Retina (tissue), 1 donor: ENCODE results near the gene NAALADL2.

ENCODE experiments used
- DNase-seq: peaks from one replicate; pipeline ENCODE4 v3.0.0-alpha.2; 2016

Gene NAALADL2

GRCh38 chr3:175001091-175001490, 142.0 kb downstream of the NAALADL2 start:
- no peak for DNase-seq

- no peak for DNase-seq
These were observed 143.6 kb downstream of the NAALADL2 start for GRCh38 chr3:175002732-175003143.

- DNase-seq: no peak
These were observed 144.5 kb downstream of the NAALADL2 start for GRCh38 chr3:175003590-175003989.

GRCh38 chr3:175005193-175005592, 146.1 kb downstream of the NAALADL2 start:
- DNase-seq: no peak

- no peak for DNase-seq
These were observed 146.7 kb downstream of the NAALADL2 start for GRCh38 chr3:175005881-175006280.

GRCh38 chr3:175007306-175007705, 148.2 kb downstream of the NAALADL2 start:
- no peak for DNase-seq

GRCh38 chr3:175009295-175009694, 150.2 kb downstream of the NAALADL2 start:
- no peak for DNase-seq

- DNase-seq: no peak
These were observed 156.0 kb downstream of the NAALADL2 start for GRCh38 chr3:175015056-175015635.

GRCh38 chr3:175018946-175019727, 160.0 kb downstream of the NAALADL2 start:
- no peak for DNase-seq

GRCh38 chr3:175020101-175020500, 161.0 kb downstream of the NAALADL2 start:
- DNase-seq: no peak

GRCh38 chr3:175029828-175030227, 170.7 kb downstream of the NAALADL2 start:
- DNase-seq: no peak

- DNase-seq: no peak
These were observed 180.7 kb downstream of the NAALADL2 start for GRCh38 chr3:175039875-175040274.

GRCh38 chr3:175041369-175041768, 182.2 kb downstream of the NAALADL2 start:
- DNase-seq: no peak

GRCh38 chr3:175046601-175047000, 187.5 kb downstream of the NAALADL2 start:
- DNase-seq: no peak

- no peak for DNase-seq
These were observed 188.7 kb downstream of the NAALADL2 start for GRCh38 chr3:175047786-175048185.

- DNase-seq: peak; percentile 4
These were observed 198.3 kb downstream of the NAALADL2 start for GRCh38 chr3:175057401-175057800.

- no peak for DNase-seq
These were observed 200.7 kb downstream of the NAALADL2 start for GRCh38 chr3:175059788-175060187.

GRCh38 chr3:175065497-175065896, 206.4 kb downstream of the NAALADL2 start:
- no peak for DNase-seq

- no peak for DNase-seq
These were observed 207.7 kb downstream of the NAALADL2 start for GRCh38 chr3:175066617-175067415.

- DNase-seq: no peak
These were observed 209.5 kb downstream of the NAALADL2 start for GRCh38 chr3:175068587-175068986.

- no peak for DNase-seq
These were observed 211.8 kb downstream of the NAALADL2 start for GRCh38 chr3:175070946-175071345.

- no peak for DNase-seq
These were observed 214.2 kb downstream of the NAALADL2 start for GRCh38 chr3:175073219-175073905.

GRCh38 chr3:175075269-175075668, 216.1 kb downstream of the NAALADL2 start:
- no peak for DNase-seq
